Sigmoid colon (tissue), 4 donors: ENCODE data around the gene CEP170.

Source experiments
- EP300 ChIP-seq, 4 donors: sonication (generic); formaldehyde crosslinking; IDR thresholded peaks; one replicate each; pipeline ENCODE4 v1.6.1; 2017; ENCODE audit warnings: antibody characterized with exemption in 4 of 4
- TF ChIP-seq, protein P1 (sequence below), 4 experiments: fragments of 450-650 bp in 3 of 4; fragments of 200-600 bp in 1 of 4; IDR thresholded peaks; one replicate each; pipeline ENCODE4 v1.5.1; 2016 to 2019; ENCODE audit warnings: antibody characterized with exemption in 4 of 4, mild to moderate bottlenecking in 3 of 4, moderate library complexity in 2 of 4

- TF ChIP-seq, protein P1, sequence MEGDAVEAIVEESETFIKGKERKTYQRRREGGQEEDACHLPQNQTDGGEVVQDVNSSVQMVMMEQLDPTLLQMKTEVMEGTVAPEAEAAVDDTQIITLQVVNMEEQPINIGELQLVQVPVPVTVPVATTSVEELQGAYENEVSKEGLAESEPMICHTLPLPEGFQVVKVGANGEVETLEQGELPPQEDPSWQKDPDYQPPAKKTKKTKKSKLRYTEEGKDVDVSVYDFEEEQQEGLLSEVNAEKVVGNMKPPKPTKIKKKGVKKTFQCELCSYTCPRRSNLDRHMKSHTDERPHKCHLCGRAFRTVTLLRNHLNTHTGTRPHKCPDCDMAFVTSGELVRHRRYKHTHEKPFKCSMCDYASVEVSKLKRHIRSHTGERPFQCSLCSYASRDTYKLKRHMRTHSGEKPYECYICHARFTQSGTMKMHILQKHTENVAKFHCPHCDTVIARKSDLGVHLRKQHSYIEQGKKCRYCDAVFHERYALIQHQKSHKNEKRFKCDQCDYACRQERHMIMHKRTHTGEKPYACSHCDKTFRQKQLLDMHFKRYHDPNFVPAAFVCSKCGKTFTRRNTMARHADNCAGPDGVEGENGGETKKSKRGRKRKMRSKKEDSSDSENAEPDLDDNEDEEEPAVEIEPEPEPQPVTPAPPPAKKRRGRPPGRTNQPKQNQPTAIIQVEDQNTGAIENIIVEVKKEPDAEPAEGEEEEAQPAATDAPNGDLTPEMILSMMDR (IDR thresholded peaks at IDR 0.05): no peak
- TF ChIP-seq EP300 (IDR thresholded peaks at IDR 0.05): no peak
Measured at GRCh38 chr1:243280571-243281129, 25.6 kb upstream of the CEP170 start.
